Measurements from ENCODE around the gene ARHGAP10.

The ARHGAP10 gene

DNA sequence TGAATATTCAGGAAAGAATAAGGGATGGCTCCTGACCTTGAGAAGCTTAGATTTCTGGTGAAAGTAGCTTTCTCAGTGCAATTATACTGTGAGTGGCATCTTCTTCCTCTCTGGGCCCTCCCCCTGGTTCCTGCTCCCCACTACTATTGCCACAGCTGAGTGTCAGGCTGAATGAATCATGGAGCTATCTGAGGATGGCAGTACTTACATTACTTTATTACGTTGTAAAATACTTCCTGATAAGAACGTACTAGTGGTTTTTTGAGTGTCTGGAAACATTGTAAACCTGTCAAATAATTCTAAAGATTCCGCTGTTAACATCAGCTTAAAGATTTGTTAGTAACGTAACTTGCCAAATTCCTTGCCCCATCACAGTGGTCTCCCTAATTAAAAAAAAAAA lies 36.2 kb downstream of the ARHGAP10 start:
- no peak for DNase-seq (ENCODE audit: low read depth in 2 of 2)

DNA sequence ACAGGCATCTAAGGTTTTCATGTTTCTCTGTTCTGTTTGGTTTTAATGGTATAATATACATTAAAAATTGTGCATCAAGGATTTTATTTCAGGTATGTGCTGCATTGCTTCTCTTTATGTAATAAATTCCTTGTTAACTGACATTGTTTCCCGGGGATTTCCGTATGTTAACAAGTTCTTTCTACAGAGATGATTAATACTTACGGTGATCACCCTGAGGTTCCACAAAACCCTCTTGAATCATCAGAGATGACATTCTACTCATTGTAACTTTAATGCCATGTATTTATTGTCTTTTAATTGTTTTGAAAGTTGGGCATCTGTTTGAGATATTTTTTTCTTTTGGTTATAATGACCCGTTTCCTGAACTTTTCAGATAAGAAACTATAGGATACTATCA lies 37.5 kb downstream of the ARHGAP10 start:
- DNase-seq (ENCODE audit: low read depth in 2 of 2) = no peak

DNA sequence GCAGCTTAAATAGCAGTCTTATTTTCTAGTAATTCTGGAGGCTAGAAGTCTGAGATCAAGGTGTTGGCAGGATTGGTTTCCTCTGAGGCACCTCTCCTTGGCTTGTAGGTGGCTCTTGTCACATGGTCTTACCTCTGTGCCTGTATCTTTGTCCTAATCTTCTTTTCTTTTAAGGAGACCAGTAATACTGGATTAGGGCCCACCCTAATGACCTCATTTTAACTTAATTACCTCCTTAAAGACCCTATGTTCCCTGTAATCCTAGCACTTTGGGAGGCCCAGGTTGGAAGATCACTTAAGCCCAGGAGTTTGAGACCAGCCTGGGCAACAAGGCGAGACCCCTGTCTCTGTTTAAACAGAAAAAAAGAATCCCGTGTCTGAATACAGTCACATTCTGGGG lies 38.9 kb downstream of the ARHGAP10 start:
- no peak for DNase-seq (ENCODE audit: low read depth in 2 of 2)

DNA sequence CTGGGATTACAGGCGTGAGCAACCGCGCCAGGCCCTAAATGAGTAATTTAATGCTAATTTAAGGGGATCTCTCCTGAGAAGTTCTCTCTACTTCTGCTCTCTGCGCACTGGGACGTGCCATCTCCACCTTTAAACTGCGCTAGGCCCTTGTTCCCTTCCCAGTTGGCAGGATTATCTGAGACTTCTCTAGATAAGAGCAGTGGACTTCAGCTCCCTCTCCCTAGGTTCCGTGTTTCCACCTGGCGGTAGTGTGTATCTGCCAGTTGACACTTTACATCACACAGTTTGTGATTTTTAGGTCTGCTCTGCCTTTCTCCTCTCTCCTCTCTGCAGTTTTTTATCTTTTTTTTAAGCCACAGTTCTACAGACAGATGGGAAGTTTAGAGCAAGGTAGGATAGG lies 40.2 kb downstream of the ARHGAP10 start:
- no peak for DNase-seq (ENCODE audit: low read depth in 2 of 2)

DNA sequence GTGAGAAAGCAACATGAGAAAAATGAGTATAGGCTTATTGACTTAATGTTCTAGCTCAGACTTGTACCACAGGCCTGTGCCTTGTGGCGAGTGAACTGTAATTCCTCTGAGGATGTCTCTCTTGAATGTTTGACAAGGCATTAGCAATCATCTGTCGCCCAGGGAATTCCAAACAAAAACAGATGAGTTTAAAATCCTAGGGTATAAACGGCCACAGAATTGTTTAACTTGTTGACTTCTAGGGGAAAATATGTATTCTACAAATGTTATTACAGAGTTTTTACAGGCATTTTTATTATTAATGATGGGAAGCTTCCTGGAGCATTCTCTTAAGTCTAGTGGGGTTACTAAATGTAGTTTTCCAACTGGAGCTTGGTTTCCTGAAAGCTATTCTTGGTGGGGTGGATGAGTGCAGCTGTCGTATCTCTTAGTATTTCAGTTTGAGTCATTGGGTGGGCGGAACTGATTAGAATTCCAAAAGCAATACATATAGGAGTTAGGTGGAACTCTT lies 40.6 kb downstream of the ARHGAP10 start:
- no peak for DNase-seq (ENCODE audit: low read depth in 2 of 2)

DNA sequence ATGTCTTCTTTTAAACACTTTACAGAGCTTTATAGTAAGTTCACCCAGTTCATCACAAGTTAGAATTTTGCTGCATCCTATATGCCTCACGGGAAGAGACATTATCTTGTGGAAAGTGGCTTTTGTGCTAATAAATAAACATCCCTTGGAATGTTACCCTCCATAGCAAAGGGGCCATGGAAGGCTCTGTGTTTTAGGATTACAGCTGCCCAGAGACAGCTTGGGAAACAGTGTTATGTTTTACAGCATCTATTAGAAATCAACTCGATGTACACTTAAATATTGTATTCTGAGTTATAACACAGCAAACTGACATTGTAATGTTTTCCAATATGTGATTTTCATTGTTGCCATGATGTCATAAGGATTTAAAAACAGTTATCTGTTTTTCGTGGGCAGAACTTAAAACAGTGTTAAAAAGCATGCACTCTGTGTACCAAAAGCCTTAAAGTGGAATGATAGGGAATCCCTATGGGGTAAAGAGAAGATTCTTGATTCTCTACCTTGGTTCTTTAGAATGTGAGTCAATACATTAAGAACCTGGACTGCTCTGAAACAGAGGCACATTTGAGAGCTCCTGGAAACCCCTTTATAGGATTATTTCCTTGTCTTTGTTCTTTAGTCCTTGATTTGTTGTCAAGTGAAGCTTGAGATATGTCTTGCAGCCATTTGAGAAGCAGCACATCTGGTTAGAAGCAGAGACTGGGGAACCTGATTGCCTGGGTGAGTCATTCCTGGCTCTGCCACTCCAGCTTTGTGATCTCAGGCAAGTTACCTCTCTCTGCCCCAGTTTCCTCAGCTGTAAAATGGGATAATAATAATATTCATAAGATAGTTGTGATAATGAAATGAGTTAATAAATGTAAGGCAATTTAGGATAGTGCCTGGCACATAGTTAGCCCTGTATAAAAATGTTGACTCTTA lies 41.6 kb downstream of the ARHGAP10 start:
- no peak for DNase-seq (ENCODE audit: low read depth in 2 of 2)

DNA sequence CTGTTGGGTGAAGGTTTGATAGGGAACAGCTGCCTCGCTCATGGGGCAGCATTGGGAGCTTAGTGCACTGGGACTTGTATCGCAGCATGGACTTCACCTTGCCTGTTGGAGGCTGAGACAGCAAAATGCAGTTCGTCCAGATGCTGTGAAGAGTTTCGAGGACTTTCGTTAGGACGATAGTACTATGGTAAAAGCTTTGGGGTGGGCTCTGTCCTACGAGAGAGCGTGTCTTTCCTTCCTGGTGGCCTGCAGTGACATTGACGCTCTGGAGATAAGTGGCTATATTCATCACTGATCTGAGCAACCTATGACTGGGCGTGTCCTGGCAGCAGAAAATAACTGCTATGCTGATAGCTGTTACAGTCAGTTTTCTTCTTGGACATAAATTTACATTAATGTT lies 44.8 kb downstream of the ARHGAP10 start:
- DNase-seq (ENCODE audit: low read depth in 2 of 2) = no peak

DNA sequence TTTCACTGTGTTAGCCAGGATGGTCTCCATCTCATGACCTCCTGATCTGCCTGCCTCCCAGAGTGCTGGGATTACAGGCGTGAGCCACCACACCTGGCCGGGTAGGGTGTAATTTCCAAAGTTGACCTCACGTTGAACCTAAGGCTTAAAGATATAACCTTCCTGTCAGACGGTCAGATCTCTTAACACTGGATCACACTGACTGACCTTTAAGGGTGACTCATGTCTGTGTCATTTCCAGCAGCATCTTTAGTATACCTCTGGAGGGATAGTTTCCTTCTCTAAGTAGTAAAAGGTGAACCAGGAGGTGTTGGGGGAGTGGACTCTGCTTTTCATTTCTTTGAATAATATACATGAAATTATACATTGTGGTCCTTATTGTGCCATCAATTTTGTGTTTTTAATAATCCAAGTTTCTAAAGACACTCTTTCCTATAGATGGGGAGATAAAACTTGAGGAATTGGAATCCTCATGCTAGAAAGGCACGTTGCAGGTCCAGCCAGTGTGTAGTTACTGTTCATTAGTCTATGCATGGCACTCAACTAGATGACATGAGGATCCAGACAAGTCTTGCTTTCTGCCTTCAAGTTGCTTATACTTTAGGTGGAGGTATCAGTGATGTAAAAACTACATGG lies 45.7 kb downstream of the ARHGAP10 start:
- no peak for DNase-seq (ENCODE audit: low read depth in 2 of 2)

DNA sequence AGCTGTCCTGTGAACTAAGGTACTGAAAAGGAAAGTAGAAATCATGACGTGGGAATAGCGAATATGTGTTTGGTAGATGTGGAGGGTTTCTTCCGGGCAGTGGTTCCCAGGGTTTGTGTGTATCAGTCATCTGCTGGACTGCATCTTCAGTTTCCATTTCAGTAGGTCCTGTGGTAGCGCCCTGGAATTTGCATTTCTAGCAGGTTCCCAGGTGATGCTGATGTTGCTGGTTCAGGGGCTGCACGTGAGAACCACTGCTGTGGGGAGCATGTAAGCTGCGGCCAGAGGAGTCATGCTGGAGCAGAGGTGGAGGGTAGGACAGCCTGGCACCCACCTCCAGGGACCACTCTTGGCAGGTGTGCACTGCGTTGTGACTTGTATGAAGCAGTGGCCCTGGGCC lies 47.1 kb downstream of the ARHGAP10 start:
- no peak for DNase-seq (ENCODE audit: low read depth in 2 of 2)

DNA sequence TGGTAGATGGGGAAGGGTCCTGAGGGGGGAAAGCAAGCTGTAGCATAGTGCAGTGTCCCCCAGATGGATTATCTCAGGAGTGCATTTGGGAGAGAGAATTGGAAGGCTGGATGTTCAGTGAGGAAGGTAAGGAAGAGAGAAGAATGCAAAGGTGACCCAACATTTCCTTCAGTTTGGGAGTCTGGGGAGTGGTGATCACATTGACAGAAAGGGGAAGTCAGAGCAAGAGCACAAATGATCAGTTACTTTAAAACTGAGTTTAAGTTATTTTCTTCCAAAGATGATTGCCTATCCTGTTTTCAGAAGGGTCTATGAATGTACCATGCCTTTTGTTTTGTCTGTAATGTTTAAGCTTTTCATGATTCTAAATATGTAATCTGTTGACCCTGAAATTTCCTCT lies 47.6 kb downstream of the ARHGAP10 start:
- no peak for DNase-seq (ENCODE audit: low read depth in 2 of 2)

DNA sequence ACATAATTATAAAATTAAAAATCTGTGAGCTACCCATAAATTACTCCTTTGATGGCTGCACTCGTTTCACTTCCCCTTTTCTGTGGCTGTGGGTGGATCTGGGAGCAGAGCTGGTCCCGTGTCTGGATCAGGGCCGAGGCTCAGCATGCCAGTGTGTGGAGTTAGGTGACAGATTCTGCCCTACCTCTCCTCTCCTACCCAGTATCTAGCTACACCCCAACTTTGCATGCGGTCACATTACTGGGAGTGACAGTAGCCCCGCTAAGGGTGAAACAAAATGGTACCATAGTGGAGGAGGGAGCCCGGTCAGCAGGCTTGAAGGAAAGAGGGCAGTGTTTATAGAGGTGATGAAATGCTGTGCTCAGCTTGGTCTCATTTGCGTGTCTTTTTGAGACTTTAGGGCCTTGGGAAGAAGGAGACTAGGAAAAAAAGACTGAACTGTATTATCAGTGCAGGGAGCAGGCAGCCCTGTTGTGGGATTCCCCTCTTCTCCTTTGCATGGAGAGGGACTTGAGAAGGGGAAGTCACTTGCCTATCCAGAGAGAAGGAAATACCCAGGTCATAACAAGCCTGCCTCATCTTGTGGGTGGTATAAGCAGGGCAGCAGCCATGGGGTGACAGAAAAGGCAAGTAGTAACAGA lies 48.4 kb downstream of the ARHGAP10 start:
- no peak for DNase-seq (ENCODE audit: low read depth in 2 of 2)

DNA sequence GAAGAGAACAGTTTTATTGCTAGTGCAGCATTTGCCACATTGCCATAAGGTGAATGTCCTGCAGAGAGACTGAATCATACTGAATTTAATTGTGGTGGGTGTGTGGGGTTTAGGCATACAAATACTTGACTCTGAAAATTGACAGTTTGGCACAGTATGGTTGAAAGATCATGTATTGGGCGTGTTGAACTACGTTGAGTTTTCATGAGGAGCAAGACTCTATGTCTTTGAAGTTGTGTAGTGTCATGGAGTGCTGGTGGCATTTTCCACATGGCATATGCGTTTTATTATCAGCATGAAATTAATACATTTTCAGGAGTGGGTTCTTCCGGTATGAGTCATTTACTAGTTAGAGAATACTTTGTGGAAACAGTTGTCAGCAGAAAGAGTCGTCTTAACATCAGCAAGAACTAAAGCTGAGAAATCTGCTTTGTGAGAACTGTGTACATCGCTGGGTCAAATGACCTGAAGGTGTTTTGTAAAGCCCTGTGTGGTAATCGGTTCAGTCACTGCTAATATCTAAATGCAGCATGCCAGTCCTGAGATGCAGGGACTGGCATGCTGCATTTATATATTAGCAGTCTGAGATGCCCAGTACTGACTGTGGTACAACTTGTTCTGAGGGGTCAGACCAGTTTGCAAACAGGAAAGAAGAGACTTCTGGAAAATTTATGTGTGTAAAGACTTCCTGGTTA lies 50.3 kb downstream of the ARHGAP10 start:
- DNase-seq (ENCODE audit: low read depth in 2 of 2) = no peak

DNA sequence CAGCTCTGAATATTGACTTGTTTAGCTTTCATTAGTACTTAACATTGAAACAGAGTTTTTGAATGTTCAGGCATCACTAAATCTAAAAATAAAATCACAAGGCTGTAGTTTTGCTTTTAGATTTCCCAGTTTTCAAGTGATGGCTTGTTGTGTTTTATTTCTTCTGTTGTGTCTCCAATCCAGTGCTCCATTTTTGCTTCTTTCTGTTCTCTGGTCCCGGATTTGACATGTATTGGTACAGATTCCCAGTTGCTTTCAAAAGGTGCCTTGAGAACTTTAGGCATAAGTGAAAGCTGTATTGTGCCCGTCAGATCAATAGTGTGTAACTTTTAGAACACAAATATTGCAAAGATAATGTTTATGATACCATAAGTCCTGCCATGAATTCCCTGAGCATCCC lies 53.2 kb downstream of the ARHGAP10 start:
- no peak for DNase-seq (ENCODE audit: low read depth in 2 of 2)

DNA sequence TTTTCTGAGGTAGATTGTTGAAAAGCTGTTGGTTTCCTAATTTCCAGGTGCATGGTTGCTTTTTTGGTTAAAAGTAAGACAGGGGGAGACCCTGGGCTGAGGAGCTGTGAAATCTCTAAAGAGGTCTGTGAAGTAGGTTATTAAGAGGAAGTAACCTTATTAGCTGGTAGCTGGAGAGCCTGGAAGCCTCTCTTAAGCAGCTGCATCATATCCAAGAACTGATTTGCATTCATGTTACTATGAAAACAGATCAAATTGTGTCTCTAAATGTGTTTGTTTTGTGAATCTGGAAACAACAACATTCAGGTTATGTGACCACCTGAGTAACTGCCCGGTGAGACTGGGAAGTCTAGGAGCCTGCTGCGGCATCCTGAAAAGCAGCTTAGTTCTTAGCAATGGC lies 54.1 kb downstream of the ARHGAP10 start:
- DNase-seq (ENCODE audit: low read depth in 2 of 2) = no peak

DNA sequence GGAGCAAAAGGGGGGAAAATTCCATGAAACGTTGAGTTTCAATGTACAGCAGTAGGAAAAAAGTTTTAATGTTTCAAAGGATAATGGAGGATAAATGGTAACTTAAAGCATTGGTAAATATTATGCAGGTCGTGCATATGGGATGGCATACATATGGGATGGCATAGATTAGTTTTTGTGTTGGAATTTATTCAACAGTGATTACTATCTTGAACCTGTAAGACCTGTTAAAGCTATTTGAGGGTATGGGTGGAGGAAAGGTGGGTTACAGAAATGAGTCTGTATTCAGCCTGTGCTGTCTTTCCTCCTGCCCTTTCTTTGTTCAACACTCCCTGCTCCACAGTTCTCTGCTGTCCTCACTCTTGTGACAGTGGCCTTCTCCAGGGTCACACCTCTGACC lies 54.6 kb downstream of the ARHGAP10 start:
- no peak for DNase-seq (ENCODE audit: low read depth in 2 of 2)

DNA sequence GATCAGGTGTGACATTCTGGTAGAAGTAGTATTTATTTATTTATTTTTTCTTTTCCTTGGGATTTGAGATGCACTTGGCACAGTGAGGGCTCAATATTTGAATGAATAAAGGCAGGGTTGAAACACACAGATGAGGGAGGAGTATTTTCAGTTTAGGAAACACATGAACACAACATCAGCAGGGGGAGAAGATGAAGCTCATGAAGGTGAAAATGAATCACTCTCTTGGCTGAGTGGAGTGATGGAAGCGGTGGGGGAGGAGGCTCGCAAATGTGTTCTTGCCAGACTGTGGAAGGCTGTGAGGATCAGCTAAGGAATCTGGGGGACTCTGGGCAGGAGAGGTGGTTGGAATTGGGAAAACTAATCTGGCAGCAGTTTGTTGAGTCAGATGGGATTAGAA lies 55.3 kb downstream of the ARHGAP10 start:
- no peak for DNase-seq (ENCODE audit: low read depth in 2 of 2)

DNA sequence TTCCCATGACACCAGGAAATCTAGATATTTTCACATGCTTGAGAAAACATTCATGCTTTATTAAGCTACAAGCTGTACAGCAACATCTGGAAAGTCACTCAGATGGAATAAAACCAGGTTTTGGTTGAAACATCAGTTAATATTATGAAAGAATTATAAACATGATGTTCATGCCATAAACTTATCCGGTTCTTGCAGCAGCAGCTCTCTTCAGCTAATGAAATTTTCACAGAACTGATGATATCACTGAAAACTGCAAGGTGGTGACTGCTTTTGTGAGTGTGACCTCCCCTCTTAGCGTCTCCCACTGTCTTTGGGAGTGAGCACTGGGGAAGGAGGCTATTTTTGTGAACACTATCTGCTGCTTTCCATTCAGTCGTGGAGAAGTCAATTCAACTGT lies 56.9 kb downstream of the ARHGAP10 start:
- no peak for DNase-seq (ENCODE audit: low read depth in 2 of 2)

DNA sequence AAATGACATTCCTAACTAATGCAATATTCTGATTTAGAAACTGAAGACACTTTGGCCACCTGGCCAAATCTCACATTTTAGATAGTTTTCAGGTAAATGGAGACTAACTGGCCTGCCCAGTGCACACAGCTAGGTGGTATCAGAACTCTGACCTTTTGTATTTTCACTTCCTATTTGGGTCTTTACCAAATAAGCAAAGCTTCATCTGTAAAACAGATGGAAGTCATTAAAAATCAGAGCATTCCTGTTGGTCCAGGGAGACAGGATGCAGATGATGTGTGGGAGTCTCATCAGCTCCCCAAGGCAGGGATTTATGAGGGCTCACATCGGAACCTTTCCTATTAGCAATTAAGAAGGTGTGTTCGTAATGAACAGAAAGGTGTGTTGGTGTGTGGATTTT lies 57.7 kb downstream of the ARHGAP10 start:
- DNase-seq (ENCODE audit: low read depth in 2 of 2) = no peak

DNA sequence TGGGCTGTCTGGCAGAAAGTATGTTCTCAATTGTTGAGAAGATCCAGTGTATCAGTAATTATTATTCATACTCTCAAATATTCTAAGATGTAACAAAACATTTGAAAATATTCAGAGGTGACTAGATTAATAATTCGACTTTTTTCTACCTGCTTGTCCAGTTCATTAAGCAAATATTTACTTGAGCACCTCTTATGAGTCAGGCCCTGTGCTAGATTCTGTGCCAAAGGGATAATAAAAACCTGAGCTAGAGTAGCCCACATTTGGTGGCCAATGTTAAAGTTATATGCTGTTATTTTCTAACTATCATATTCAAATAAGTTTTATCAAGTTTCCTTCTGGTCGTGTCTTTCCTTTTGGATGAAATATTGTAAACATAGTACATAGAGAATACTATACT lies 58.5 kb downstream of the ARHGAP10 start:
- DNase-seq (ENCODE audit: low read depth in 2 of 2) = no peak

DNA sequence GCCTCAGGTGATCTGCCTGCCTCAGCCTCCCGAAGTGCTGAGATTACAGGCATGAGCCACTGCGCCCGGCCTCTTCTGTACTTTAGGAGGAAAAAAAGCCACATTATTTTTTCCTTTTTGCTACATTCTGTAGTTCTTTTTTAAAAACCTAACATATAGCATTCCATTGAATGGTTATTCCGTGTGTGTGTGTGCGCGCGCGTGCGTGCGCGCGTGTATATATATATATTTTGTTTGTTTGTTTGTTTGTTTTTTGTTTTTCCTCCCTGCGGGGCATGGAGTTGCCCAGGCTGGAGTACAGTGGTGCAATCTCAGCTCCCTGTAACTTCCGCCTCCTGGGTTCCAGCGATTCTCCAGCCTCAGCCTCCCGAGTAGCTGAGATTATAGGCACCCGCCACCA lies 59.5 kb downstream of the ARHGAP10 start:
- no peak for DNase-seq (ENCODE audit: low read depth in 2 of 2)

DNA sequence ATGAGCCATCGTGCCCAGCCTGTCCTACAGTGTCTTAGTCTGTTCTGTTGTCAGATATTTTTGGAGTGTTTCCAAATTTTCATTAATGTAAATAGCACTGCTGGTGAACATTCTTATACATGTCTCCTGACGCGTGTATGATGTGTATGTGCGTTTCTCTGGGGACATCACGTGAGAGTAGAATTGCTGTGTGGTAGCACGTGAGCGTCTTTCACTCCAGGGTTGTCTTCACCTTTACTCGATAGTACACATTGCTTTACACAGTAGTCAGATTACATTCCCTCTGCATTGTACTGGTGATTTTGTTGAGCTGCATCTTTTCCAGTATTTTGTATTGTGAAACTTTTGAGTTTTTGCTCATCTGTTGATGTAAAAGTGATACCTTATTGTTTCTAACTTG lies 60.0 kb downstream of the ARHGAP10 start:
- no peak for DNase-seq (ENCODE audit: low read depth in 2 of 2)
